ENCODE data around the gene NMS. TPM values are rescaled to one million over a fixed set of nuclear protein-coding genes. Genes with fewer than 3 reads are reported as not detected.

NMS gene
- total RNA-seq, 3 donors from 2014 or later, result not detected

DNA sequence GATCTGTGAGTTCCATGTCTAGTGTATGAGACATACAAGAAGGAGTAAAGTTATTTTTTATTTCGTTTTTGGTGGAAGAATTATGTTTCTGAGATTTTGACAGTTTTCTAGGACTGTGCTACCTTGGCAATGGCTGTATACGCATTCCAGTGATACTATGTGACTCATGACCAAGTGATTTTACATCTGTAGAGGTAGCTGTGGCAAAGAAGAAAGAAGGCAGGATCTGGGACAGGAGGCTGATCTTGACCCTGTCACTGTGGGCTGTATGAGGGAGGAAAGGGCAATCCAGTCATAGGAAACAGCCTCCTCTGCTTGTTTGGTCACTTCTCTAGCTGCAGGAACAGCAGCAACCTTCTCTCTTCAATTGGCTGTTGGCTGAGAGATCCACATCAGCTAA lies 48.5 kb downstream of the NMS start:
- Histone ChIP-seq H3K27ac (no peak overlapping the region), H3K36me3 (no peaks in the 10 kb centered on the region), H3K27me3 (no peaks in the 10 kb centered on the region), H3K4me3 (no peak overlapping the region), H3K9me3 (no peaks in the 10 kb centered on the region), H3K4me1 (no peaks in the 10 kb centered on the region)
- TF ChIP-seq POLR2A (IDR thresholded peaks at IDR 0.05) (no peak), POLR2AphosphoS5 (IDR thresholded peaks at IDR 0.05) (no peak)
- TF ChIP-seq, protein P1, sequence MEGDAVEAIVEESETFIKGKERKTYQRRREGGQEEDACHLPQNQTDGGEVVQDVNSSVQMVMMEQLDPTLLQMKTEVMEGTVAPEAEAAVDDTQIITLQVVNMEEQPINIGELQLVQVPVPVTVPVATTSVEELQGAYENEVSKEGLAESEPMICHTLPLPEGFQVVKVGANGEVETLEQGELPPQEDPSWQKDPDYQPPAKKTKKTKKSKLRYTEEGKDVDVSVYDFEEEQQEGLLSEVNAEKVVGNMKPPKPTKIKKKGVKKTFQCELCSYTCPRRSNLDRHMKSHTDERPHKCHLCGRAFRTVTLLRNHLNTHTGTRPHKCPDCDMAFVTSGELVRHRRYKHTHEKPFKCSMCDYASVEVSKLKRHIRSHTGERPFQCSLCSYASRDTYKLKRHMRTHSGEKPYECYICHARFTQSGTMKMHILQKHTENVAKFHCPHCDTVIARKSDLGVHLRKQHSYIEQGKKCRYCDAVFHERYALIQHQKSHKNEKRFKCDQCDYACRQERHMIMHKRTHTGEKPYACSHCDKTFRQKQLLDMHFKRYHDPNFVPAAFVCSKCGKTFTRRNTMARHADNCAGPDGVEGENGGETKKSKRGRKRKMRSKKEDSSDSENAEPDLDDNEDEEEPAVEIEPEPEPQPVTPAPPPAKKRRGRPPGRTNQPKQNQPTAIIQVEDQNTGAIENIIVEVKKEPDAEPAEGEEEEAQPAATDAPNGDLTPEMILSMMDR (IDR thresholded peaks at IDR 0.05), result no peak
- DNase-seq (ENCODE audit: low spot score in 2 of 2), result no peak
- intact Hi-C loops (cut with DNase I; ENCODE audit: low total_unique reads), result no loop called here

DNA sequence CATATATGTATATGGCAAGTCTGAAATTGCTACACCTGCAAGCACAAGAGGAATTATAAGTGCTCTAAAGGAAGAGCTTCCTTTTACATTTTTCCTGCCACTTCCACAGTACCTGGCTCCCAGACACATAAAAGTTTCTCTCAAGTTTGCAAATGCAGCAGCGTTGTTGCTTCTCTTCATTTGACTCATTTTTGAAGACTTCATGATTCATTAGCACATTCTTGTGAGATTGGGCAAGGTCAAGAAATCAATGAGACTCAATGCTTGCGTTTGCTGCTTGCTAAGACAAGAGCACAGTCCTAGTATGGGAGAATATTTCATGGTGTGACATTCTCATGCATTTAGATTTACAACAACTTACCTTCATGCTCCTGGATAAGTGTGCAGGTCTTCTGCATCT lies 49.9 kb downstream of the NMS start:
- no peaks in the 10 kb centered on the region for H3K27me3 ChIP-seq
- intact Hi-C loops (cut with DNase I; ENCODE audit: low total_unique reads), result no loop called here
- TF ChIP-seq, protein P1 (IDR thresholded peaks at IDR 0.05), result no peak
- H3K9me3 ChIP-seq, result no peaks in the 10 kb centered on the region
- DNase-seq (ENCODE audit: low spot score in 2 of 2), result no peak
- H3K4me1 ChIP-seq, result no peaks in the 10 kb centered on the region
- no peak overlapping the region for H3K4me3 ChIP-seq
- no peaks in the 10 kb centered on the region for H3K36me3 ChIP-seq
- H3K27ac ChIP-seq, result no peak overlapping the region

DNA sequence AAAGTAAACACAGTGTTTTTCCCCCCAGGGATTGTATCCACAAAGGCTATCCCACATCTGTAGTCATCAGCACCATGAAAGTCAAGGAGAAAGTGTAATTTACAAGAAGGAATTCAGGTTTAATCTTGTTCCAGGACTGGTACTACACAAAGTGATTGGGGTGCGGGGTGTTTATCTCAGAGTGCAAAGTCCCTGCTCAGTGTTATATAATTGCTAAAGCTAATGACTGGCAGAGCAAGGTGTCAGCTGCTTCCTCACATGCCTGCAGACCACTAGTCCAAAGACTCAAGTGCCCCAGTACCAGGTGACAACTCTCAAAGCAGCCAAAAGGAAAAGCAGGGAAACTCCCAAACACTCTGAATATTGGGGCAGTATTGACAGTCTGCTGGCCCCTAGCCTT lies 52.1 kb downstream of the NMS start:
- Histone ChIP-seq H3K27me3 (no peaks in the 10 kb centered on the region), H3K4me1 (no peaks in the 10 kb centered on the region), H3K9me3 (no peaks in the 10 kb centered on the region), H3K36me3 (no peaks in the 10 kb centered on the region), H3K4me3 (no peak overlapping the region), H3K27ac (no peak overlapping the region)
- intact Hi-C loops (cut with DNase I; ENCODE audit: low total_unique reads), result no loop called here
- no peak for DNase-seq (ENCODE audit: low spot score in 2 of 2)
- TF ChIP-seq POLR2A (IDR thresholded peaks at IDR 0.05) (no peak), POLR2AphosphoS5 (IDR thresholded peaks at IDR 0.05) (no peak)
- TF ChIP-seq, protein P1 (IDR thresholded peaks at IDR 0.05), result no peak

DNA sequence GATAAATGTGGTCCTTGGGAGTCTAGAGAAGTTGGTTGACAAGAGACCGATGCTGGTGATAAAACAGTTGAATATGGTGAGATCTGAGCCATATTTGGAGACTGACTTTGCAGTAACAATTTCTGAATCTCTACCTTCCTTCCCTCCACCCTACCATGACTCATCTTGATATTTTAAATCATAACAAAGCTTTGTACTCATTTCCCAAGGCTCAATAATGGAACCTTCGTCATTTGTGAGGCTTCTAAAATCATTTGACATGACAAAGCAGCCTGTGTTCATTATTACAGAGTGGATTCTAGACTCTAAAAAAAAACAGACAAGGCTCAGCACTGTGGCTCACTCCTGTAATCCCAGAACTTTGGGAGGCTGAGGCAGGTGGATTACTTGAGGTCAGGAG lies 54.0 kb downstream of the NMS start:
- intact Hi-C loops (cut with DNase I; ENCODE audit: low total_unique reads), result no loop called here
- Histone ChIP-seq H3K4me3 (no peak overlapping the region), H3K4me1 (no peaks in the 10 kb centered on the region), H3K36me3 (no peaks in the 10 kb centered on the region), H3K27ac (no peak overlapping the region), H3K27me3 (no peaks in the 10 kb centered on the region), H3K9me3 (no peaks in the 10 kb centered on the region)
- TF ChIP-seq, protein P1 (IDR thresholded peaks at IDR 0.05), result no peak
- no peak for TF ChIP-seq POLR2AphosphoS5 (IDR thresholded peaks at IDR 0.05)
- DNase-seq (ENCODE audit: low spot score in 2 of 2), result no peak

DNA sequence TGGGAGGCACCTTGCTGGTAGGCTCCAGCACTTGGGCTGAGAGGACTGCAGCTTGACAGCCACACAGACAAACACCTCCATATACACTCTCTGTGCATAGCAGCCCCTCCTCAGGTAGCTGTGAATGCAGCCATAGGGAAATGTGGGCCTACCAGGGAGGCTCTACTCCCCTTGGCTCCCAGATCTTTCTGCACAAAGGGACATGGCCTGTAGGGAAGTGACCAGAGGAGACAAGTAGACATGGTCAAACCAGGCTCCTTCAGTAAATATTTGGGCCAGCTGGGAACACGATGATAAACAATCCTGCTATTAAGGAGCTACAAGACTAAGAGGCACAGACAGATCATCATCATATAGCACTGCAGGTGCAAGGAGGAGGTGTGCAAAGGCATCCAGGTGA lies 56.6 kb downstream of the NMS start:
- Histone ChIP-seq H3K4me1 (no peaks in the 10 kb centered on the region), H3K27ac (no peak overlapping the region), H3K4me3 (no peak overlapping the region), H3K27me3 (no peaks in the 10 kb centered on the region), H3K36me3 (no peaks in the 10 kb centered on the region), H3K9me3 (no peaks in the 10 kb centered on the region)
- DNase-seq (ENCODE audit: low spot score in 2 of 2), result no peak
- TF ChIP-seq, protein P1 (IDR thresholded peaks at IDR 0.05), result no peak
- no peak for TF ChIP-seq POLR2A (IDR thresholded peaks at IDR 0.05)
- TF ChIP-seq POLR2AphosphoS5 (IDR thresholded peaks at IDR 0.05), result no peak
- intact Hi-C loops (cut with DNase I; ENCODE audit: low total_unique reads), result no loop called here

All from breast epithelium (tissue), 4 donors.